ENCODE data around the gene PDGFC. TPM values are rescaled to one million over a fixed set of nuclear protein-coding genes. Genes with fewer than 3 reads are reported as not detected.

PDGFC gene
- total and polyA plus RNA-seq, 4 experiments from 2014 or later: 0.29 TPM; not detected in 3

GRCh38 chr4:156950948-156951347 is 20.7 kb downstream of the PDGFC start:
- CTCF ChIA-PET (ENCODE audit: partially characterized antibody): no interaction called here

GRCh38 chr4:156950090-156950489 is 21.5 kb downstream of the PDGFC start:
- H3K4me1 Mint-ChIP-seq: no peaks in the 10 kb centered on the region
- H3K4me3 ChIP-seq (ENCODE audit: low read length in 2 of 2): no peak overlapping the region

More at GRCh38 chr4:156950948-156951347, 20.7 kb downstream of the PDGFC start:
- Histone ChIP-seq H3K4me1 (ENCODE audit: insufficient read depth, low read length) (no peaks in the 10 kb centered on the region), H3K27me3 (ENCODE audit: insufficient read depth, low read length) (no peaks in the 10 kb centered on the region), H3K27ac (ENCODE audit: low read depth, low read length) (no peak overlapping the region), H3K36me3 (ENCODE audit: insufficient read depth, low read length) (no peaks in the 10 kb centered on the region), H3K4me3 (ENCODE audit: low read length in 2 of 2) (no peak overlapping the region), H3K9me3 (ENCODE audit: control insufficient read depth in 1 of 2, low read length in 2 of 2) (no peaks in the 10 kb centered on the region)
- Mint-ChIP-seq H3K27me3 (no peaks in the 10 kb centered on the region), H3K36me3 (no peaks in the 10 kb centered on the region), H3K9me3 (peaks cover 0 to 6% (median 2%) of the 10 kb centered on the region in 8 donors), H3K4me1 (no peaks in the 10 kb centered on the region), H3K27ac (no peak overlapping the region), H3K4me3 (no peak overlapping the region)
- intact Hi-C loops (cut with micrococcal nuclease): no loop called here
- POLR2A ChIA-PET (ENCODE audit: partially characterized antibody): no interaction called here
- no peak for DNase-seq

GRCh38 chr4:156949373-156949814 is 22.2 kb downstream of the PDGFC start:
- H3K27me3 Mint-ChIP-seq: no peaks in the 10 kb centered on the region

More at GRCh38 chr4:156950090-156950489, 21.5 kb downstream of the PDGFC start:
- Mint-ChIP-seq H3K36me3 (no peaks in the 10 kb centered on the region), H3K9me3 (peaks cover 0 to 6% (median 1%) of the 10 kb centered on the region in 8 donors), H3K27me3 (no peaks in the 10 kb centered on the region), H3K4me3 (no peak overlapping the region), H3K27ac (no peak overlapping the region)
- no peaks in the 10 kb centered on the region for H3K27me3 ChIP-seq (ENCODE audit: insufficient read depth, low read length)
- ChIA-PET CTCF (ENCODE audit: partially characterized antibody) (no interaction called here), POLR2A (ENCODE audit: partially characterized antibody) (no interaction called here)
- intact Hi-C loops (cut with micrococcal nuclease): no loop called here
- no peaks in the 10 kb centered on the region for H3K36me3 ChIP-seq (ENCODE audit: insufficient read depth, low read length)
- no peak for DNase-seq
- H3K27ac ChIP-seq (ENCODE audit: low read depth, low read length): no peak overlapping the region
- H3K9me3 ChIP-seq (ENCODE audit: control insufficient read depth in 1 of 2, low read length in 2 of 2): no peaks in the 10 kb centered on the region
- H3K4me1 ChIP-seq (ENCODE audit: insufficient read depth, low read length): no peaks in the 10 kb centered on the region

GRCh38 chr4:156948738-156949137 is 22.9 kb downstream of the PDGFC start:
- H3K4me1 ChIP-seq (ENCODE audit: insufficient read depth, low read length): no peaks in the 10 kb centered on the region
- CTCF ChIA-PET (ENCODE audit: partially characterized antibody): no interaction called here
- no peak overlapping the region for H3K27ac Mint-ChIP-seq

More at GRCh38 chr4:156949373-156949814, 22.2 kb downstream of the PDGFC start:
- H3K9me3 ChIP-seq (ENCODE audit: control insufficient read depth in 1 of 2, low read length in 2 of 2): no peaks in the 10 kb centered on the region
- intact Hi-C loops (cut with micrococcal nuclease): no loop called here
- H3K36me3 ChIP-seq (ENCODE audit: insufficient read depth, low read length): no peaks in the 10 kb centered on the region
- Mint-ChIP-seq H3K4me1 (no peaks in the 10 kb centered on the region), H3K9me3 (peaks cover 0 to 5% (median 0%) of the 10 kb centered on the region in 8 donors), H3K36me3 (no peaks in the 10 kb centered on the region), H3K4me3 (no peak overlapping the region), H3K27ac (no peak overlapping the region)
- no peak overlapping the region for H3K4me3 ChIP-seq (ENCODE audit: low read length in 2 of 2)
- H3K4me1 ChIP-seq (ENCODE audit: insufficient read depth, low read length): no peaks in the 10 kb centered on the region
- DNase-seq: no peak
- POLR2A ChIA-PET (ENCODE audit: partially characterized antibody): no interaction called here
- no peak overlapping the region for H3K27ac ChIP-seq (ENCODE audit: low read depth, low read length)
- H3K27me3 ChIP-seq (ENCODE audit: insufficient read depth, low read length): no peaks in the 10 kb centered on the region
- CTCF ChIA-PET (ENCODE audit: partially characterized antibody): no interaction called here

GRCh38 chr4:156948133-156948532 is 23.5 kb downstream of the PDGFC start:
- Histone ChIP-seq H3K36me3 (ENCODE audit: insufficient read depth, low read length) (no peaks in the 10 kb centered on the region), H3K27ac (ENCODE audit: low read depth, low read length) (no peak overlapping the region), H3K27me3 (ENCODE audit: insufficient read depth, low read length) (no peaks in the 10 kb centered on the region), H3K4me1 (ENCODE audit: insufficient read depth, low read length) (no peaks in the 10 kb centered on the region), H3K4me3 (ENCODE audit: low read length in 2 of 2) (no peak overlapping the region), H3K9me3 (ENCODE audit: control insufficient read depth in 1 of 2, low read length in 2 of 2) (no peaks in the 10 kb centered on the region)
- Mint-ChIP-seq H3K27ac (no peak overlapping the region), H3K4me1 (no peaks in the 10 kb centered on the region), H3K36me3 (no peaks in the 10 kb centered on the region), H3K4me3 (no peak overlapping the region), H3K27me3 (no peaks in the 10 kb centered on the region), H3K9me3 (peaks cover 0 to 7% (median 0%) of the 10 kb centered on the region in 8 donors)
- intact Hi-C loops (cut with micrococcal nuclease): no loop called here
- ChIA-PET CTCF (ENCODE audit: partially characterized antibody) (no interaction called here), POLR2A (ENCODE audit: partially characterized antibody) (no interaction called here)
- no peak for DNase-seq

More at GRCh38 chr4:156948738-156949137, 22.9 kb downstream of the PDGFC start:
- H3K36me3 Mint-ChIP-seq: no peaks in the 10 kb centered on the region
- no peak overlapping the region for H3K27ac ChIP-seq (ENCODE audit: low read depth, low read length)
- no peak overlapping the region for H3K4me3 ChIP-seq (ENCODE audit: low read length in 2 of 2)
- H3K27me3 ChIP-seq (ENCODE audit: insufficient read depth, low read length): no peaks in the 10 kb centered on the region
- H3K9me3 Mint-ChIP-seq: peaks cover 0 to 7% (median 0%) of the 10 kb centered on the region in 8 donors
- intact Hi-C loops (cut with micrococcal nuclease): no loop called here
- no peak for DNase-seq
- no peaks in the 10 kb centered on the region for H3K27me3 Mint-ChIP-seq
- H3K9me3 ChIP-seq (ENCODE audit: control insufficient read depth in 1 of 2, low read length in 2 of 2): no peaks in the 10 kb centered on the region
- no peaks in the 10 kb centered on the region for H3K36me3 ChIP-seq (ENCODE audit: insufficient read depth, low read length)
- H3K4me1 Mint-ChIP-seq: no peaks in the 10 kb centered on the region
- H3K4me3 Mint-ChIP-seq: no peak overlapping the region
- POLR2A ChIA-PET (ENCODE audit: partially characterized antibody): no interaction called here

- H3K27me3 Mint-ChIP-seq: no peaks in the 10 kb centered on the region
- H3K4me1 Mint-ChIP-seq: no peaks in the 10 kb centered on the region
- H3K36me3 Mint-ChIP-seq: no peaks in the 10 kb centered on the region
- ChIA-PET CTCF (ENCODE audit: partially characterized antibody) (no interaction called here), POLR2A (ENCODE audit: partially characterized antibody) (no interaction called here)
- no peaks in the 10 kb centered on the region for H3K9me3 ChIP-seq (ENCODE audit: control insufficient read depth in 1 of 2, low read length in 2 of 2)
- H3K4me1 ChIP-seq (ENCODE audit: insufficient read depth, low read length): no peaks in the 10 kb centered on the region
- H3K4me3 Mint-ChIP-seq: no peak overlapping the region
- H3K27me3 ChIP-seq (ENCODE audit: insufficient read depth, low read length): no peaks in the 10 kb centered on the region
- H3K9me3 Mint-ChIP-seq: peaks cover 0 to 3% (median 0%) of the 10 kb centered on the region in 8 donors
- no peaks in the 10 kb centered on the region for H3K36me3 ChIP-seq (ENCODE audit: insufficient read depth, low read length)
- no peak overlapping the region for H3K4me3 ChIP-seq (ENCODE audit: low read length in 2 of 2)
- no peak for DNase-seq
- no peak overlapping the region for H3K27ac ChIP-seq (ENCODE audit: low read depth, low read length)
- H3K27ac Mint-ChIP-seq: no peak overlapping the region
- intact Hi-C loops (cut with micrococcal nuclease): no loop called here
These were observed 24.8 kb downstream of the PDGFC start for GRCh38 chr4:156946516-156947424.

GRCh38 chr4:156945532-156945931 is 26.1 kb downstream of the PDGFC start:
- H3K9me3 Mint-ChIP-seq: peaks cover 0 to 3% (median 0%) of the 10 kb centered on the region in 8 donors
- H3K36me3 Mint-ChIP-seq: no peaks in the 10 kb centered on the region
- DNase-seq: no peak
- ChIA-PET CTCF (ENCODE audit: partially characterized antibody) (no interaction called here), POLR2A (ENCODE audit: partially characterized antibody) (no interaction called here)
- H3K4me1 Mint-ChIP-seq: no peaks in the 10 kb centered on the region
- H3K9me3 ChIP-seq (ENCODE audit: control insufficient read depth in 1 of 2, low read length in 2 of 2): no peaks in the 10 kb centered on the region
- H3K27ac ChIP-seq (ENCODE audit: low read depth, low read length): no peak overlapping the region
- no peaks in the 10 kb centered on the region for H3K36me3 ChIP-seq (ENCODE audit: insufficient read depth, low read length)
- no peaks in the 10 kb centered on the region for H3K27me3 Mint-ChIP-seq
- no peaks in the 10 kb centered on the region for H3K4me1 ChIP-seq (ENCODE audit: insufficient read depth, low read length)
- no peak overlapping the region for H3K4me3 ChIP-seq (ENCODE audit: low read length in 2 of 2)
- no peak overlapping the region for H3K27ac Mint-ChIP-seq
- no peaks in the 10 kb centered on the region for H3K27me3 ChIP-seq (ENCODE audit: insufficient read depth, low read length)
- intact Hi-C loops (cut with micrococcal nuclease): no loop called here
- H3K4me3 Mint-ChIP-seq: no peak overlapping the region
